ENCODE measurements around the gene TRAF5.
A peak's percentile ranks its signal among the peaks of the same experiment; 100 is the strongest.
"Not testable (repeated sequence)": the region's sequence is repeated elsewhere in the genome, so short reads cannot be mapped to it uniquely, and the experiment has no call there.

The TRAF5 gene

DNA sequence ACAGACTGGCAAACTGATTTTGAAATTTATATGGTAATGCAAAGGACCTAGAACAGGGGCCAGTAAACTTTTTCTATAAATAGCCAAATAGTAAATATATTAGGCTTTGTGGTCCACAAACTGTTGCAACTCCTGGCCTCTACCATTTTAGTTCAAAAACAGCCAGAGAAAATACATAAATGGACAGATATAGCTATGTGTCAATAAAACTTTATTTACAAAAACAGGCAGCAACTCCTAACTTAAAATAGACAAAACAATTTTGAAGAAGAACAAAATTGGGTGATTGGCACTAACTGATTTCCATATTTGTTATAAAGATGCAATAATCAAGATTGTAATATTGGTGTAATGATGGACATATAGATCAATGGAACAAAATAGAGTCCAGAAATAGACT is 6.7 kb upstream of the TRAF5 start:
- Mint-ChIP-seq H3K36me3 (peaks cover 2% of the 10 kb centered on the region), H3K4me3 (no peak overlapping the region), H3K9me3 (no peaks in the 10 kb centered on the region), H3K4me1 (peaks cover 22% of the 10 kb centered on the region), H3K27me3 (no peaks in the 10 kb centered on the region), H3K27ac (no peak overlapping the region)
- CTCF ChIA-PET, result interaction anchor here (1.2 kb wide), 1 partner anchor 194 kb away, joined by 3 read pairs; no protein-coding TSS in a partner anchor
- DNase-seq, result no peak

DNA sequence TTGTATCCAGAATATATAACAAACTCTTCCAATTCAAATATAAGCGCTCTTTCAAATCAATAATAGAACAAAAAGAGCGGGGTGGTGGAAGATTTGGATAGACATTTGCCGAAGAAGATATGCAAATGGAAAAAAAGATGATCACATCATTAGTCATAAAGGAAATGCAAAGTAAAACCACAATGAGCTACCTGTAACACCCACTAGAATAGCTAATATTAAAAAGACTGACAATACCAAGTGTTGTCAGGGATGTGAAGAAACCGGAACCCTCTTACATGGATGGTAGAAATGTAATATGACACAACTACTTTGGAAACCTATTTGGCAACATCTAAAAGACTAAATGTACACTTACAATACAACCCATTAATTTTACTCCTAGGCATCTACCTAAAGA is 5.7 kb upstream of the TRAF5 start:
- Mint-ChIP-seq H3K27me3 (no peaks in the 10 kb centered on the region), H3K27ac (no peak overlapping the region), H3K36me3 (peaks cover 2% of the 10 kb centered on the region), H3K4me1 (peaks cover 32% of the 10 kb centered on the region), H3K9me3 (no peaks in the 10 kb centered on the region), H3K4me3 (no peak overlapping the region)
- no peak for DNase-seq
- CTCF ChIA-PET, result interaction anchor here (1.0 to 5.1 kb wide), 3 partner anchors 158 to 332 kb away, joined by 3 to 66 read pairs (median 4); no protein-coding TSS in a partner anchor

DNA sequence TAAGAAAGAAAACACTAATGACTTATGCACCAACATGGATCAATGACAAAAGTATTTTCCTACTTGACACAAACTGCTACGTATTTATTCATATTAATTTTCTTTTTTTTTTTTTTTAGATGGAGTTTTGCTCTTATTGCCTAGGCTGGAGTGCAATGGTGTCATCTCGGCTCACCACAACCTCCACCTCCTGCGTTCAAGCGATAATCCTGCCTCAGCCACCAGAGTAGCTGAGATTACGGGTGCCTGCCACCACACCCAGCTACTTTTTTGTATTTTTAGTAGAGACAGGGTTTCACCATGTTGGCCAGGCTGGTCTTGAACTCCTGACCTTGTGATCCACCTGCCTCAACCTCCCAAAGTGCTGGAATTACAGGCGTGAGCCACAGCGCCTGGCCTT is 5.0 kb upstream of the TRAF5 start:
- H3K9me3 Mint-ChIP-seq, H3K4me3 Mint-ChIP-seq, DNase-seq, H3K27ac Mint-ChIP-seq, H3K27me3 Mint-ChIP-seq, H3K36me3 Mint-ChIP-seq: not testable (repeated sequence)
- peaks cover 36% of the 10 kb centered on the region for H3K4me1 Mint-ChIP-seq
- CTCF ChIA-PET, result interaction anchor here (1.0 to 6.0 kb wide), 5 partner anchors 26 to 332 kb away, joined by 3 to 72 read pairs (median 14); no protein-coding TSS in a partner anchor

DNA sequence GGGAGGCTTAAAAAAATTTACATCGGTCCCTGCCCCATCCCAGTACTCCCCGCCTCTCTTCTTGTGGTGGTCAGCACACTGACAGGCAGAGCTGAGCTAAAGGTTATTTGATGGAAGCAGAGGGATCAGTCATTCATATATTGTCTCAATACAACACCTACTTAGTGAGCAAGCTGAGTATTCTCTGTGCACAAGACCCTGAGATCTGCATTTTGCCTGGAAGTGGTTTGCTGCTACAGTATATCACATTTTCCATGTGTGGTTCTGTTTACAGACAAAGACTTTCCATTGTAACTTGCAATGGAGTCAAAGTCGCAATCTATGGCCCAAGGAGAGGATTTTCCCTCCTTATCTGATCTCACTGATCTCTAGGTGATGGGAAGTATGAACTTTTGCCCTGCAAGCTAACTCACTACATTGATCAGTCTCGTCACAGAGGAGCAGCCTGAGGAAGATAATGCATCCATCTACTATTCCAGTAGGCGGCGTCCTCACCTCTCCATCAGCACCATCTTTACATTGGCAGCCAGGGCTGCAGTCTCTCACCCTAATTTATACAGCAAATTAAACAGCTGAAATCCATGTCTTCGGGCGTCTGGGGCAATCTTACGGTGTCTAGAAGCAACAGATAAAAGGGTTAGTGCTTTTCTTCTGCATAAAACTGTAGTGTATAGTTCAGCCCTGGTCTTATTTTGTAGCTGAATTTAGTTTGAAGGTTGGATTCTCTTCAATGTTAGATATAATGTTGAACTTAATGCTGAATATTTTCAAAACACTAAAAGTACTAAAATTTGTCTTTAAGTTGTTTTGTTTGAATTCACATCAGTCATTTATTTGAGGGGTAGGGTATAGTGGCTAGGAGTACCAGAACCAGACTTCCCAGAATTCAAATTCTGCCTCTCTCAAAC is 3.2 kb upstream of the TRAF5 start:
- no peak overlapping the region for H3K27ac Mint-ChIP-seq

DNA sequence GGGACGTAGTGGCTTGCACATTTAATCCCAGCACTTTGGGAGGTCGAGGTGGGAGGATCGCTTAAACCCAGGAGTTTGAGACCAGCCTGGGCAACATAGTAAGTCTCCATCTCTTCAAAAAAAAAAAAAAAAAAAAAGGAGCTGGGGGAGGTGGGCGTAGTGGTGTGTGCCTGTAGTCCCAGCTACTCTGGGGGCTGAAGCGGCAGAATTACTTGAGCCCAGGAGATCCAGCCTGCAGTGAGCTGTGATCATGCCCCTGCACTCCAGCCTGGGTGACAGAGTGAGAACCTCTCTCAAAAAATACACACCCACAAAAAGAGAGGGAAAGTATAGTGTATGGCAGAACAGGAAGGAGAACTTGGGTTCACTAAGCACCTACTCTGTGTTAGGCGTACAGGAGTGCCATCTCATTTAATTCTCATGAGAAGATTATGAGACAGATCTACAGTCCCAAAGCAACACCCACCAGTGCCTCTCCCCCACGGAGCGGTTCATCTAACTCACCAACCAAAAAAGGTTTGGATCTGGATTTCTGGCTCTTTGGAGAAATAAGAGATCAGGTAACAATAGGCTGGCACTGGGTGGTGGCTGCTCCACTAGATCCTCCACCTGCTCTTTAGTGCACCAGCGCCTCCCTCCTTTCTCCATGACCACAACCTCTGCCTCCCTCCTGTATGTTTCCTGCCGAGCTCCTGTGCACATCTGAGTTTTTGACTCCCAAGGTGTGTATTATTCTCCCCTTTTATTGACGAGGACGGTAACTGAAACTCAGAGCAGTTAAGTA is 1.4 kb upstream of the TRAF5 start:
- Mint-ChIP-seq H3K9me3 (no peaks in the 10 kb centered on the region), H3K4me1 (peaks cover 62% of the 10 kb centered on the region)
- CTCF ChIA-PET, result interaction anchor here (1.0 to 6.0 kb wide), 6 partner anchors 10 to 187 kb away, joined by 3 to 72 read pairs (median 9); no protein-coding TSS in a partner anchor

More for the DNA sequence above, 3.2 kb upstream of the TRAF5 start:
- Mint-ChIP-seq H3K36me3 (peaks cover 4% of the 10 kb centered on the region), H3K4me1 (peaks cover 47% of the 10 kb centered on the region), H3K4me3 (no peak overlapping the region), H3K27me3 (no peaks in the 10 kb centered on the region), H3K9me3 (no peaks in the 10 kb centered on the region)
- CTCF ChIA-PET, result interaction anchor here (0.7 to 6.0 kb wide), 31 partner anchors 9 to 330 kb away, joined by 3 to 72 read pairs (median 5); no protein-coding TSS in a partner anchor
- DNase-seq, result peak; percentile 80

DNA sequence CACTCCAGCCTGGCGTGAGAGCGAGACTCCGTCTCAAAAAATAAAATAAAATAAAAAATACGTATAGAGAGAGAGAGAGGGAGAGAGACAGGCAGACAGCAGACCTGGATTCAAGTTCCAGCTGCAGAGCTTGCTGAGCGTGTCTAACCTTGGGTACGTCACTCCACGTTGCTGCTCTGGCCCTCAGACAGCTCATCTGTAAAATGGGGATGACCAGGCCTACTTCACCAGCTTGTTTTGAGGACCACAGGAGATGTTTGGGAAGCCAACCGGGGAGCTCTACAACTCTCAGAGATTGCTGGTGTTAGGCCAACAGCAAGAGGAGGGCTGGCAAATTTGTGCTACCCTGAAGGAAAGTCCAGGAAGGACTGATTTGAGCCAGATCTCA is 499 bp upstream of the TRAF5 start:
- H3K36me3 Mint-ChIP-seq, result peaks cover 26% of the 10 kb centered on the region
- CTCF ChIA-PET, result interaction anchor here (1.0 to 6.0 kb wide), 8 partner anchors 9 to 187 kb away, joined by 3 to 72 read pairs (median 4); partner anchors contain the start of gene RD3
- H3K4me1 Mint-ChIP-seq, result peaks cover 65% of the 10 kb centered on the region
- H3K27ac Mint-ChIP-seq, result peak overlapping the region; percentile 93
- DNase-seq, result peak; percentile 22
- no peaks in the 10 kb centered on the region for H3K9me3 Mint-ChIP-seq
- peak overlapping the region; percentile 88 for H3K4me3 Mint-ChIP-seq
- H3K27me3 Mint-ChIP-seq, result no peaks in the 10 kb centered on the region

More for the DNA sequence above, 1.4 kb upstream of the TRAF5 start:
- DNase-seq, result peak; percentile 27
- H3K36me3 Mint-ChIP-seq, result peaks cover 16% of the 10 kb centered on the region
- H3K27ac Mint-ChIP-seq, result peak overlapping the region; percentile 77
- peak overlapping the region; percentile 88 for H3K4me3 Mint-ChIP-seq
- H3K27me3 Mint-ChIP-seq, result no peaks in the 10 kb centered on the region

DNA sequence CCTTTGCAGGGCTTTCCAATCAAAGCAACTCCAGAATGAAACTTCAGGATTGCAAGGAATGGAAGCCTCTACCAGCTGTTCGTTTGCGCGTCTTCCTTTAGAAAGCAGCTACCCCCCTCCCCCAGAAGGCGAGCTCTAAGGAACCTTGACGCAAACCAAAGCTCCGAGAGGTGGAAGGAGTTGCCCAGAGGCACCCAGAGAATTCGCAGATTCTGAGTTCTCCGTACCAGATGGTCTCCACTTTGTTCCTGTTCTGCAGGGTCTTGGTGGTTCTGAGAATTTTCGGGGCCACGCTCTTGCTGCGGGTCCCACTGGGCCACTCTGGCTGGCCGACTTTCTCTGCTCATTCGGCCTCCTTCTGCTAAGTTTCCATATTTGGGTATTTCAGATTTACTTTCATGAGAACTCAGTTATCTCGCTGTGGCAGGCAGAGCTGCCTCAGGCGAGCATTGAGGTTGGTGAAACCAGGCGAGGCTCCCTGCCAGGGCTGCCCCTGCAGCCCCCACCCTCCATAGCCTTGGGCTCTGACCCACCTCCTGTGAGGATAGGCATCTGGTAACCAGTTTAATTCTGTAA is 801 bp downstream of the TRAF5 start:
- Mint-ChIP-seq H3K4me3 (peak overlapping the region; percentile 95), H3K4me1 (peaks cover 76% of the 10 kb centered on the region), H3K36me3 (peaks cover 32% of the 10 kb centered on the region), H3K9me3 (no peaks in the 10 kb centered on the region), H3K27me3 (no peaks in the 10 kb centered on the region), H3K27ac (peak overlapping the region; percentile 96)
- CTCF ChIA-PET, result interaction anchor here (0.7 to 6.0 kb wide), 6 partner anchors 9 to 328 kb away, joined by 3 to 72 read pairs (median 4); no protein-coding TSS in a partner anchor
- DNase-seq, result peak; percentile 63

DNA sequence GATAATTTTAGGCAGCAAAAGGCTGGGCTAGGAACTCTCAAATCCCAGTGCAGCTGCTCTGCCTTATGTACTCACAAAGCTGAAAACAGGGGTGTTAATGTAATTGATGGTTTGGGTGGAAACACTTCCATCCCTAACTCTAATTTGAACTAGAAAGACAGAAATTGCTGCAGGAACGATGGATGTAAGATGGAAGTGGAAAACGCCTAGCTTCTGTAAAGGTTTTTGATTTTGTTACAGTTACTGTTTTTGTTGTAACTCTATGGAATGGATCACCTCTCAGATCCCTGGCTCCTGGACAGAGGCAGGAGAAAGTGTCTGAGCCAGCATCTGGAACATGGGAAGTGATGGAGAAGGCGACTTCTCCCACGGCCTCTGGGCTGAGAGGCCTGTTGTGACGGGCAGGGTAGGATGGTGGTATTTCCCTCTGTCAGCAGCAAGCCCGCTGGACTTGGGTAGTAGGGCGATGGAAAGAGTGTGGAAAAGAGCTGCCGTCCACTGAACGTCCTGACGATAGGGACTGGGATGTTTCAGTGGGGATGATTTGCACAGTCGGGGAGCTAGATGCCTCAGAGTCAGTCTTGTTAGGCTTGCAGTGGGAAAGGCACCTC is 1.6 kb downstream of the TRAF5 start:
- peaks cover 36% of the 10 kb centered on the region for H3K36me3 Mint-ChIP-seq
- DNase-seq, result no peak
- CTCF ChIA-PET, result interaction anchor here (1.0 to 2.3 kb wide), 10 partner anchors 9 to 327 kb away, joined by 3 to 9 read pairs (median 4); no protein-coding TSS in a partner anchor
- H3K27ac Mint-ChIP-seq, result peak overlapping the region; percentile 96
- H3K4me1 Mint-ChIP-seq, result peaks cover 82% of the 10 kb centered on the region
- no peaks in the 10 kb centered on the region for H3K9me3 Mint-ChIP-seq
- peak overlapping the region; percentile 95 for H3K4me3 Mint-ChIP-seq
- H3K27me3 Mint-ChIP-seq, result no peaks in the 10 kb centered on the region

DNA sequence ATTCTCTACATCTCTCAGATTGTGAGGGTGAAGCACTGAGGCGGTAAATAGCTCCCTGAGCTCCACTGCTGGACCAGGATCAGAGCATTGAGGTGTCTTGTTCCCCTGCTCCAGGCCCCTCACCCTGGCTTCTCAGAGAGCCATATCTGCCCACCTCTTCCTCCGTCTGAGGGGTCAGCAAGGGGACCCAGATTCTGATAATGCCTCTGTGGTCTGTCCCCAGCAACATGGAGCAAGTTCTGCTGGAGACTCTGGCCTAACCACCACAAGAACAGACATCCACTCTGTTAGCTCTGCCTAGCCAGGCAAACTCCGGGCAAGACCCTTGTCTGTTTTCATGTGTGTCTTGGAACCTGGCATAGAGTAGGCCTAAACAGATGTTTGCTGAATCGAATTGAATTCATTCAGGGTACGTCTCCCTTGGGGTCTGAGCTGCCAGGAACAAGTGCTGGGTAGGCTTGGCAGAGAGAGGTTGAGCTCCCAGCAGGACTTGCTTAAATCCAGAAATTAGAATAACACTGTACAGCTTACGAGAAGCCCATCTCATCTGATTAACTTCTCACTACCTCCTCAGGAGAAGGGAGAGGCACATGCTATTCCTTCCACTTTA is 2.3 kb downstream of the TRAF5 start:
- Mint-ChIP-seq H3K36me3 (peaks cover 41% of the 10 kb centered on the region), H3K27ac (peak overlapping the region; percentile 96), H3K4me1 (peaks cover 81% of the 10 kb centered on the region), H3K27me3 (no peaks in the 10 kb centered on the region), H3K9me3 (no peaks in the 10 kb centered on the region), H3K4me3 (peak overlapping the region; percentile 95)
- DNase-seq, result no peak
- CTCF ChIA-PET, result interaction anchor here (1.0 to 2.3 kb wide), 9 partner anchors 12 to 326 kb away, joined by 3 to 9 read pairs (median 5); no protein-coding TSS in a partner anchor

DNA sequence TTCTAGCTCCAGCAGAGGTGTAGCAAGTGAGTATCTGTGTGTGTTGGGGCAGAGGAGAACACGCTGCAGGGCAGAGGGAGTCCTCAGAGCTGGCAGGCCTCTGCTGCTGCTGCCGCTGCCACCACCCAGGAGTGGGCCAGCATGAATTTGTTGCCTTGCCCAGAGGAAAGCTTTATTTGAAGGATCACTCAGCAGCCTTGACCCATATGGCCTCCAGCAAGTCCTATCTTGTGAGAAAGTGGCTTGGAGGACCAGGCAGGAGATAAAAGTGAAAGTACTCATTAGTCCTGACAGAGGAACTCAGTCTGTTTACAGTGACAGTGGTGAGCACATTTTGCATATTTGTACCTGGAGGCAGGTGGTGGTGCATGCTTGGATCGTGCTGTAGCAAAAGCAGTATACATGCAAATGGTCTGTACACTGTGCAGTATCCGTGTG is 3.1 kb downstream of the TRAF5 start:
- peaks cover 84% of the 10 kb centered on the region for H3K4me1 Mint-ChIP-seq
- H3K4me3 Mint-ChIP-seq, result peak overlapping the region; percentile 95
- H3K9me3 Mint-ChIP-seq, result no peaks in the 10 kb centered on the region
- peak; percentile 49 for DNase-seq
- H3K27me3 Mint-ChIP-seq, result no peaks in the 10 kb centered on the region
- CTCF ChIA-PET, result interaction anchor here (1.2 to 2.3 kb wide), 2 partner anchors 11 to 35 kb away, joined by 3 to 9 read pairs; no protein-coding TSS in a partner anchor
- H3K27ac Mint-ChIP-seq, result peak overlapping the region; percentile 96
- H3K36me3 Mint-ChIP-seq, result peaks cover 46% of the 10 kb centered on the region

DNA sequence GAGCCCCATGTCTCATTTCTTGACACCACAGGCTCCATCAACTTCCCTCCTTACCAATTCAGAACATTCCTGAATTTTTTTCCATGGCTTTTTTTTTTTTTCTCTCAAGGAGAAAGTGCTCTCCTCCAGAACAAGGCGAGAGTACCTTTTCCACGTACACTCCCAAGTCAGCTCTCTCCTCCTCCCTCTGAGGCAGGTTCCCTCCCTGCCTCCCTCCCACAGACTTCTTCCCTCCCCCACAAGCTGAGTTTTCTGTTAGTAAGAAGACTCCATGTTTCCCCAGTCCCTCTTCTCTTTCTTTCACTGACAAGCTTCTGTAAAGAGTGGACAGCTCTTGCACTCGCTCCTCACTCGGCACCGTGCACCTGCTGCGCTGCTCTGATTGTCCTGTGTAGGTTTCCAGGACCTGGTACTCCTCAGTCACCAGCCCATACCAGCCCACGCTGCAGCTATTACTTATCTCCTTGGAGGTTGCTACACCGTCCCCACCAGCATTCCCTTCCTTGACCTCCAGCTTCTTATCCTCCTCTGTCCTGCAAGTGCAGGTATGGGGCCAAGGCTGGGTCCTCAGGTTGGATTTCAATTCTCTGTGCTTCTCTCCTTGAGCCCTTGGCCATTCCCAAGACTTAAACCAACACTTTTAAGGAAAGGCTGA is 3.8 kb downstream of the TRAF5 start:
- H3K27ac Mint-ChIP-seq, result peak overlapping the region; percentile 96
- H3K4me3 Mint-ChIP-seq, result peak overlapping the region; percentile 95
- peaks cover 84% of the 10 kb centered on the region for H3K4me1 Mint-ChIP-seq
- CTCF ChIA-PET, result interaction anchor here (2.3 kb wide), 1 partner anchor 10 kb away, joined by 9 read pairs; no protein-coding TSS in a partner anchor
- peaks cover 51% of the 10 kb centered on the region for H3K36me3 Mint-ChIP-seq
- no peaks in the 10 kb centered on the region for H3K9me3 Mint-ChIP-seq
- H3K27me3 Mint-ChIP-seq, result no peaks in the 10 kb centered on the region
- no peak for DNase-seq

DNA sequence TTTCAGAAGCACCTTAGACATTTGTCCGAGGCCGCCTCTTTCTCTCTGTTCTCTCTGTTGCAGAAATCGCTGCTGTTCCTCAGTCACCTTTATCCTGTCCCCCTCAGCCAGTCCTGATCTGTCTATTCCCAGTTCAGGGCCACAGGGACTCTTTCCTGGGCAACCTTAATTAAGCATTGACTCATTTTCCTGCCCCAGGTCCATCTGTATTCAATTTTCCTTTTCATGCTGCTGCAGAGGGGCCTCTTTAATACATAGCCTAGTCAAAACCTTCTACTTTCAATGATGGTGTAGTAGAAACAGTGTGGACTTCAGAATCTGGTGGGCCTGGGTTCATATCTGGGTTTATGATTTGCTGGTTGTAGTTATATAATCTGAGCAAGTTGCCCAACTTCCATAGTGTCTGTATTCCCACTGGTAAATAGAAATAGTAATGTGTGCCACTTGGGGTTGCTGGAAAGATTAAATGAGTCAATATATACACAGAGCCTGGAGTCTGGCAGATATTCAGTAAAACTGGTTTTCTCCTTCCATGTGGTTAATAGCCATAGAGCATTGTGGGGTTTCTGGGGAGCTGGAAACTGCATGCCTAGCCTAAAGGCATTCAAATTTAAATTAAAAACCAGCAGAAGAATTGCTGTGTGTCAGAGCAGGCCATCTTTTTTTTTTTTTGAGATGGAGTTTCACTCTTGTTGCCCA is 4.5 kb downstream of the TRAF5 start:
- CTCF ChIA-PET, result interaction anchor here (1.9 to 2.3 kb wide), 2 partner anchors 7 to 183 kb away, joined by 5 read pairs; no protein-coding TSS in a partner anchor
- Mint-ChIP-seq H3K9me3 (no peaks in the 10 kb centered on the region), H3K4me1 (peaks cover 86% of the 10 kb centered on the region), H3K4me3 (peak overlapping the region; percentile 95), H3K27me3 (no peaks in the 10 kb centered on the region), H3K36me3 (peaks cover 54% of the 10 kb centered on the region), H3K27ac (no peak overlapping the region)
- DNase-seq, result no peak
